ENCODE results near the gene PAFAH1B2. TPM values are rescaled to one million over a fixed set of nuclear protein-coding genes. Genes with fewer than 3 reads are reported as not detected.

Gene PAFAH1B2
- polyA plus RNA-seq, 1 donor: 47.9 TPM

DNA sequence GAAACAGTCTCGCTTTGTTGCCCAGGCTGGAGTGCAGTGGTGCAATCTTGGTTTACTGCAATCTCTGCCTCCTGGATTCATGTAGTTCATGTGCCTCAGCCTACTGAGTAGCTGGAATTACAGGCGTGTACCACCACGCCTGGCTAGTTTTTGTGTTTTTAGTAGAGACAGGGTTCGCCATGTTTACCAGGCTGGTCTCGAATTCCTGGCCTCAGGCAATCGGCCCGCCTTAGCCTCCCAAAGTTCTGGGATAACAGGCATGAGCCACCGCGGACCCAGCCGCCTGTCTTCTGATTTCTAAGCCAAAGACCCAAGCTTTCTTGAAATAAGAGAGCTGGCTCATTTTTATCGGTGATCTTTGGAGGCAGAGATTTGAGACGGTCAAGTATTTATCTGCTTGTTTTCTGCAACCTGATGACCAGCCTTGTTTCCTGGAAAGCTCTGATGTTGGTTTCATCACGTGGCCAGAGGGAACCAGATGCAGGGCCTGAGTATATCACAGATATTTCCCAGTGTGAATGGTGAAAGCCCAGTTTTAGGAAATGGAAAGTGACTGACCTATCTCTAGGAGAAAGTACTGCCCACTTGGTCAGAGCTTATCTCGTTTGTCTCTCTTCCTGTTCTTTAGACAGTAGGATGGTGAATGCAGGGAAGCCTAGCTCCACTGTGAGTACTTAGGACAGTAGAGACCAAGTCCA is 28.8 kb downstream of the PAFAH1B2 start:
- Histone ChIP-seq H3K4me1 (ENCODE audit: control insufficient read depth, insufficient read depth, low read length) (peaks cover 24% of the 10 kb centered on the region), H3K36me3 (ENCODE audit: control insufficient read depth, insufficient read depth, low read length) (peaks cover 10% of the 10 kb centered on the region), H3K27ac (ENCODE audit: low read length) (no peak overlapping the region), H3K4me3 (ENCODE audit: low read length) (no peak overlapping the region), H3K9me3 (ENCODE audit: control insufficient read depth, low read depth, low read length) (no peaks in the 10 kb centered on the region), H3K27me3 (ENCODE audit: control insufficient read depth, insufficient read depth, low read length) (no peaks in the 10 kb centered on the region)
- no CpG with 5 or more reads among the region's 14 CpGs for WGBS (ENCODE audit: insufficient coverage, low lambda C conversion rate)
- DNase-seq: no peak

DNA sequence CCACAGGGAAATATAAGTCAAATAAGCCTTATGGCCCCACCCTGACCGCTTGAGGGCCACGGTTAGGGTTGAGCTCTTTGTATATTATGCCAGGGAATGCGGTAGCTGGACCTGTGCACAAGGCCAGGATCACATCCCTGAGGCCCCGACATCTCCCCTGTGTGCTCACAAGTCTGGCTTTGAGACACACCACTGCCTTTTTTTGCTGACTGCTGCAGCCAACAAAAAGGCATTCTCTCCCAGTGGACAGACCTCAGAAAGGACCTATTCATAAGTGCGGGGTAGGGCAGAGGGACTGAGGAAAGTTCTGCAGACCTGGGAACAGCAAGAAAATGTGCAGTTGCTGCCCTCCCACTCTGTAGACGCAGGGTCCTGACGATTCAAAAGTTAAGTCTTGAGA is 31.0 kb downstream of the PAFAH1B2 start:
- WGBS (ENCODE audit: insufficient coverage, low lambda C conversion rate): no CpG with 5 or more reads among the region's 7 CpGs
- peaks cover 4% of the 10 kb centered on the region for H3K36me3 ChIP-seq (ENCODE audit: control insufficient read depth, insufficient read depth, low read length)
- peaks cover 35% of the 10 kb centered on the region for H3K4me1 ChIP-seq (ENCODE audit: control insufficient read depth, insufficient read depth, low read length)
- no peak for DNase-seq
- no peak overlapping the region for H3K27ac ChIP-seq (ENCODE audit: low read length)
- H3K27me3 ChIP-seq (ENCODE audit: control insufficient read depth, insufficient read depth, low read length): no peaks in the 10 kb centered on the region
- H3K4me3 ChIP-seq (ENCODE audit: low read length): no peak overlapping the region
- H3K9me3 ChIP-seq (ENCODE audit: control insufficient read depth, low read depth, low read length): no peaks in the 10 kb centered on the region

DNA sequence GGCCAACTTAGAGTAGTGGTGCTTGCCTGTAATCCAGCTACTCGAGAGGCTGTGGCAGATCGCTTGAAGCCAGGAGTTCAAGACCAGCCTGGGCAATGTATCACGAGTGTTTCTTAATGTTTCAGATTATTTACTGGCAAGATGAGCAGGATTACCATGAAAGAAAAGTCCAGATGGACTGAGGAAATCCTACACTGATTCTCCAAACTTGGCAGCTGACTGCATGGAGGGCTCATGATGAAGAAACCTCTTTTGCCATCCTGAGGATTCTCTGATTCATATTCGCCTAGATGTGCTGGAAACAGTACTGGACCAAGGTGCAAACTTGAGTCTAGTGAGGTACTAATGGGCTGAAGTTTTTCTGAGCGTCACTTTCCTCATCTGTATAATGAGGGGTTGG is 31.7 kb downstream of the PAFAH1B2 start:
- no peak for DNase-seq
- H3K27me3 ChIP-seq (ENCODE audit: control insufficient read depth, insufficient read depth, low read length): no peaks in the 10 kb centered on the region
- H3K4me1 ChIP-seq (ENCODE audit: control insufficient read depth, insufficient read depth, low read length): peaks cover 40% of the 10 kb centered on the region
- no CpG with 5 or more reads among the region's 5 CpGs for WGBS (ENCODE audit: insufficient coverage, low lambda C conversion rate)
- H3K27ac ChIP-seq (ENCODE audit: low read length): no peak overlapping the region
- H3K36me3 ChIP-seq (ENCODE audit: control insufficient read depth, insufficient read depth, low read length): peaks cover 3% of the 10 kb centered on the region
- no peaks in the 10 kb centered on the region for H3K9me3 ChIP-seq (ENCODE audit: control insufficient read depth, low read depth, low read length)
- no peak overlapping the region for H3K4me3 ChIP-seq (ENCODE audit: low read length)

DNA sequence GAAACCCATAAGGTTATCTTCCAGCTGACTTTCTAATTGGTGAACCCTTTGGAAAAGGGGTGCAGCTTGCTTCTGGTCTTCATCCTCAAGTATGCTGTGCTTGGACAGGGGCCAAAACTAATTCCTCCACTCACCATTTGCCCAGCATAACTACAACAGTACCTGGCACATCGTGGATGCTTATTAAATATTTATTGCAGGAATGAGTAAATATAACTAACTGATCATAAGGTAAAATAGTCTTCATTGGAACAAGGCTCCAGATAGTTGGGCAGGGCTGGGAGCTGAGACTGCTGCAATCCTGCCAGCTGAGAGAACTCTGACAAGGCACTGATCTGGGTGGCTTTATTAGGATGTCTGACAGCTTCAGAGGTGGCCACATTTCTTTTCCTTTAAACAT is 32.1 kb downstream of the PAFAH1B2 start:
- WGBS (ENCODE audit: insufficient coverage, low lambda C conversion rate): no CpG with 5 or more reads among the region's 1 CpG
- H3K9me3 ChIP-seq (ENCODE audit: control insufficient read depth, low read depth, low read length): no peaks in the 10 kb centered on the region
- no peak for DNase-seq
- no peak overlapping the region for H3K4me3 ChIP-seq (ENCODE audit: low read length)
- H3K4me1 ChIP-seq (ENCODE audit: control insufficient read depth, insufficient read depth, low read length): peaks cover 42% of the 10 kb centered on the region
- H3K27me3 ChIP-seq (ENCODE audit: control insufficient read depth, insufficient read depth, low read length): no peaks in the 10 kb centered on the region
- H3K27ac ChIP-seq (ENCODE audit: low read length): no peak overlapping the region
- peaks cover 2% of the 10 kb centered on the region for H3K36me3 ChIP-seq (ENCODE audit: control insufficient read depth, insufficient read depth, low read length)

DNA sequence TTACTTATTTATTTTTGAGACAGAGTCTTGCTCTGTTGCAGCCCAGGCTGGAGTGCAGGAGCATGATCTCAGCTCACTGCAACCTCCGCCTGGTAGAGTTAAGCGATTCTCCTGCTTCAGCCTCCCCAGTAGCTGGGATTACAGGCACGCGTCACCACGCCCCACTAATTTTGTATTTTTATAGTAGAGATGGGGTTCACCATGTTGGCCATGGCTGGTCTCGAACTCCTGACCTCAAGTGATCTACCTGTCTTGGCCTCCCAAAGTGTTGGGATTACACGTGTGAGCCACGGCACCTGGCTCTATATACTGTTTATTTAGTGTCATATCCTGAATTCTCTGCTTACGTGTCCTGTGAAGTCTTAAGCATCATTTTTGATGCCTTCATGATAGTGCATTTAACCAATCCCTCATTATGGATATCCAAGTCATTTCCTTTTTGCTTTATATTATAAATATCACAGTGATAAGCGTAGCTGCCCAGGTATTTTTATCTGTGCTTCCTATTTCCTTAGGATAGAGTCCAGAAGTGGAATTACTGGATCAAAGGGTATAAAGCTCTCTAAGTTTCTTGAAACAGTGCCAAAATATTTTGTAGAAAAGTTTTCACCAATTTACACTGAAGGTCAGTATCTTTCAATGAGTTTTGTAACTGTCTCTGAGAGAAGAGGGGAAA is 33.6 kb downstream of the PAFAH1B2 start:
- peaks cover 28% of the 10 kb centered on the region for H3K4me1 ChIP-seq (ENCODE audit: control insufficient read depth, insufficient read depth, low read length)
- H3K4me3 ChIP-seq (ENCODE audit: low read length): peak overlapping the region; percentile 90
- no peaks in the 10 kb centered on the region for H3K9me3 ChIP-seq (ENCODE audit: control insufficient read depth, low read depth, low read length)
- DNase-seq: no peak
- H3K36me3 ChIP-seq (ENCODE audit: control insufficient read depth, insufficient read depth, low read length): peaks cover 13% of the 10 kb centered on the region
- WGBS (ENCODE audit: insufficient coverage, low lambda C conversion rate): 47% methylated on average over 2 of the region's 10 CpGs
- H3K27me3 ChIP-seq (ENCODE audit: control insufficient read depth, insufficient read depth, low read length): no peaks in the 10 kb centered on the region
- H3K27ac ChIP-seq (ENCODE audit: low read length): peak overlapping the region; percentile 94

DNA sequence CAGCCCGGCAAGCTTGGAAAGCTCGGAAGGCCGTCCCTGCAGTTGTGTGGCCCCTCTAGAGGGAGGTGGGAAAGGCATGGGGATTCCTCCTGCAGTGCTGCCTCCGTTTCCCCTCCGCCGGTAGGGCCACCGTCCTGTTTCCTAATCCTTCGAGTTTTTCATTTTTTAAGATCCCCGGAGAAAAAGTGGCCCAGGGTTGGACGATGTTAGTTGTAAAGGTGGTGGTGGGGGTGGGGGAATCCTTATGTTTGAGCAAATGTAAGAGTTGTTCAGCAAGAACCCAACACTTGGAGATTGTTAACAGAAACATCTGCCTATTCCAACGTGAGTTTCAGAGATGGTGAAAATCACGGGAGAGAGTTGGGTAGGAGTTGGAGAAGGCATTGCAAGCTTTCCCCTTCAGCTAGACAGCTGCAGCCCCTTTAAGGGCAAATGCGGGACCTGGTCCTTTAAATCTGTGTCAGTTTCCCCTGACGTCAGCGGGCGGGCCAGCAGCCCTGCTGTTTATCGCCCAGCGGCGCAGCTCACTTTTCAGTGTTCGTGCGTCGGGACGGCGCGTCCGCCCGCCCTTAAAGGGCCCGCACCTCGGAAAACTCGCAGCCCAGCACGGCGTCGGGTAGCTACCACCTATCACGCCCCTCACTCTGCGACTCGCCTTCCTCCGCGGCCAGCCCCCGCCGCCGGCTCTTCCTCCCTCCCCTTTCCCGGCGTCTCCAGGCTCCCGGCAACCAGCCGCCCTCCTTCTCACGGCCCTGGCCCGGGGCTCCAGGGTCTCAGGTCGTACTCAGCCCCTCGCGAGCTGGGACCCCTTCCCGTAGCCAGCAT is 34.3 kb downstream of the PAFAH1B2 start, which contains the start of gene SIDT2:
Gene SIDT2 (plus strand): TSS at position 534 of the 825 bp plus-strand sequence. CDS start 521 bp downstream, outside the sequence.
- H3K36me3 ChIP-seq (ENCODE audit: control insufficient read depth, insufficient read depth, low read length): peaks cover 15% of the 10 kb centered on the region
- H3K27ac ChIP-seq (ENCODE audit: low read length): peak within 1 kb of the TSS; percentile 94
- no peaks in the 10 kb centered on the region for H3K9me3 ChIP-seq (ENCODE audit: control insufficient read depth, low read depth, low read length)
- no peaks in the 10 kb centered on the region for H3K27me3 ChIP-seq (ENCODE audit: control insufficient read depth, insufficient read depth, low read length)
- WGBS (ENCODE audit: insufficient coverage, low lambda C conversion rate): no CpG with 5 or more reads among the region's 51 CpGs
- DNase-seq: peak; percentile 94 to 97
- peak within 1 kb of the TSS; percentile 90 for H3K4me3 ChIP-seq (ENCODE audit: low read length)
- peaks cover 20% of the 10 kb centered on the region for H3K4me1 ChIP-seq (ENCODE audit: control insufficient read depth, insufficient read depth, low read length)

DNA sequence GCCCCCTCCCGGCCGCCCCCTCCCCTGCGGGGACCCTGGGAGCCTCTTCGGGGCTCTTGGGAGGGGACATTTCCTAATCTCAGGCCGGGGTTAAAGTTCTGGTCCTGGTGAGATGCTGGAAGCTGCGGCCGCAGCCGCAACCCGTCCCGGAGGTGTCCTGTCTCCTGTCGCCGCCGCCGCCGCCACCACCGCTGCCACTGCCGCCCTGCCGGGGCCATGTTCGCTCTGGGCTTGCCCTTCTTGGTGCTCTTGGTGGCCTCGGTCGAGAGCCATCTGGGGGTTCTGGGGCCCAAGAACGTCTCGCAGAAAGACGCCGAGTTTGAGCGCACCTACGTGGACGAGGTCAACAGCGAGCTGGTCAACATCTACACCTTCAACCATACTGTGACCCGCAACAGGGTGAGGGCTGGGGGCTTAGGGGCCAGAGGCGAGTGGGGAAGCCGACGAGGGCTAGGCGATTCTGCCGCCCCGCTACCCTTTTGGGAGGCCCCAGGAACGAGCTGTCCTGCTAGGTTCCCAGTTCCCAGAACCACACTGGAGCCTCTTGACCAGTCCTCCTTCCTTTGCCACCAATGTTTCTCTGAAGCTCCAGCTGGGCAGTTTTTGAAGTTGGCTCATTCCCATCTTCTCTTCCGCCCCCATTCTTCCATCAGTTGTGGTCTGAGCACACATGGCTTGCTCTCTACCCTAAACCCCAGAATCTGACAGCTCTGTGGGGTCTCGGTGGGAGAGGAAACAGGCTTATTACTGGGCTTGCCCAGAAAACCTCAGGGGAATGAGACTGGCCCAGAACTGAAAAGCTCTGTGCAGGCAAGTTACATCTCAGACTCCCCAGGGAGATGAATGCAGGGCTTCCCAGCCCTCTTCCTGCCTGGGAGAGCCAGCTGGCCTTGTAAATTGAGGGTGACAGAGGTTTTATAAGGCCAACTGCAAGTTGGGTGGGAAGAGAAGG is 35.2 kb downstream of the PAFAH1B2 start:
- no peaks in the 10 kb centered on the region for H3K9me3 ChIP-seq (ENCODE audit: control insufficient read depth, low read depth, low read length)
- peak overlapping the region; percentile 90 for H3K4me3 ChIP-seq (ENCODE audit: low read length)
- H3K27ac ChIP-seq (ENCODE audit: low read length): peak overlapping the region; percentile 94
- WGBS (ENCODE audit: insufficient coverage, low lambda C conversion rate): no CpG with 5 or more reads among the region's 39 CpGs
- H3K36me3 ChIP-seq (ENCODE audit: control insufficient read depth, insufficient read depth, low read length): peaks cover 20% of the 10 kb centered on the region
- peaks cover 25% of the 10 kb centered on the region for H3K4me1 ChIP-seq (ENCODE audit: control insufficient read depth, insufficient read depth, low read length)
- peak in 1 of 2 donors; percentile 63 for DNase-seq
- H3K27me3 ChIP-seq (ENCODE audit: control insufficient read depth, insufficient read depth, low read length): no peaks in the 10 kb centered on the region

DNA sequence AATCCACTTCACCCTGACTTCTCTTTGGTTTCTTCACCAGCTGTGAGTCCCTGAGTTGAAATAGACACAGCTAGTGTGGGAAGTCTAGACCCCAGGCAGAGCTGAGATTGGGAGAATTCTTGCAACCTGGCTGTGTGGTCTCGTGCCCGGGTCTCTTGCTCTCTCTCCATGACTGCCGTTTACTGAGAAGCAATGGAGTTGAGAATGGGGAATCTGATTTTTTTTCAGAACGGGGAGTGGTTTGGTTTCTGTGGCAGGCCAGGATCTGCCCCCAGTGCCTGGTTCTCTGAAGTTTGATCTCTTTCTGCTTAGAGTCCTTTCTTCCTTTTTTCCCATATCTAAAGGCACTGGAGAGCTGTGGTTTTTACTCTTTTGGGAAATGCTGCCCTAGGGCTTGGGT is 35.9 kb downstream of the PAFAH1B2 start:
- Histone ChIP-seq H3K27ac (ENCODE audit: low read length) (peak overlapping the region; percentile 94), H3K4me1 (ENCODE audit: control insufficient read depth, insufficient read depth, low read length) (peaks cover 25% of the 10 kb centered on the region), H3K9me3 (ENCODE audit: control insufficient read depth, low read depth, low read length) (no peaks in the 10 kb centered on the region), H3K36me3 (ENCODE audit: control insufficient read depth, insufficient read depth, low read length) (peaks cover 20% of the 10 kb centered on the region), H3K4me3 (ENCODE audit: low read length) (peak overlapping the region; percentile 90), H3K27me3 (ENCODE audit: control insufficient read depth, insufficient read depth, low read length) (no peaks in the 10 kb centered on the region)
- no CpG with 5 or more reads among the region's 4 CpGs for WGBS (ENCODE audit: insufficient coverage, low lambda C conversion rate)
- no peak for DNase-seq

DNA sequence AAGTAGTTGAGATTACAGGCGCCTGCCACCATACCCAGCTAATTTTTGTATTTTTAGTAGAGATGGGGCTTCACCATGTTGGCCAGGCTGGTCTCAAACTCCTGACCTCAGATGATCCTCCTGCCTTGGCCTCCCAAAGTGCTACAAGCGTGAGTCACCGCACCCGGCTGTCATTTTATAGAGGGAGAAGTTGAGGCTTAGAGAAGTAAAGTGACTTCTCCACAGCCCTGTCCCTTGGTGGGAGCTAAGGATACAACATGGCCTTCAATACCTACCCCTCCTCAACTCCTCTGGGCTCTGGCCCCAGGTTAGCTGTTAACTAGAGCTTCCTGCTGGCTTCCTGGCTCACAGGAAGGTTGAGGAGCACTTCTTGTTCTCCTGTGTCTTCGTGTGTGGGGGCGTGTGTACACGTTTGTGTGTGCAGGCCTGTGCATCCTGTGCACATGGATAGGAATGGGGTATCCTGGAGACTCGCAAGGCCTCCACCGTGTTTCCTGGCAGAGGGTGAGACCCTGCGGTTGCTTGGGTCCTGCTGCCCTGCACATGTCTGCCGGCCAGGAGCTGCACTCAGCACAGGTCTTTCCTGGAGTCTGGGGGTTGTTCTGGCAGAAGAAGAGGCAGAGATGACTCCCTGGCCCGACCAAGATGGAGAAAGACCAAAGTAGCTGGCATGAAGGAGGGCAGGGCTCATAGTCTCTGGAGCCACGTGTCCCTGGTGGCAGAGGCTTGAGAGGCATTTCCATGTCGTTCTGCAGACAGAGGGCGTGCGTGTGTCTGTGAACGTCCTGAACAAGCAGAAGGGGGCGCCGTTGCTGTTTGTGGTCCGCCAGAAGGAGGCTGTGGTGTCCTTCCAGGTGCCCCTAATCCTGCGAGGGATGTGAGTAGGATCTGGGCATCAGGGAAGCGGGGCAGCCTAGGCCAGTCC is 36.8 kb downstream of the PAFAH1B2 start:
- H3K27me3 ChIP-seq (ENCODE audit: control insufficient read depth, insufficient read depth, low read length): no peaks in the 10 kb centered on the region
- no CpG with 5 or more reads among the region's 22 CpGs for WGBS (ENCODE audit: insufficient coverage, low lambda C conversion rate)
- peaks cover 26% of the 10 kb centered on the region for H3K4me1 ChIP-seq (ENCODE audit: control insufficient read depth, insufficient read depth, low read length)
- H3K9me3 ChIP-seq (ENCODE audit: control insufficient read depth, low read depth, low read length): no peaks in the 10 kb centered on the region
- H3K36me3 ChIP-seq (ENCODE audit: control insufficient read depth, insufficient read depth, low read length): peaks cover 29% of the 10 kb centered on the region
- peak; percentile 69 to 75 for DNase-seq
- no peak overlapping the region for H3K4me3 ChIP-seq (ENCODE audit: low read length)
- H3K27ac ChIP-seq (ENCODE audit: low read length): peak overlapping the region; percentile 94

Data from large intestine (tissue), 3 donors.